ENCODE measurements around the gene SLC35B3.
"Not testable (repeated sequence)": the region's sequence is repeated elsewhere in the genome, so short reads cannot be mapped to it uniquely, and the experiment has no call there.

SLC35B3 gene

DNA sequence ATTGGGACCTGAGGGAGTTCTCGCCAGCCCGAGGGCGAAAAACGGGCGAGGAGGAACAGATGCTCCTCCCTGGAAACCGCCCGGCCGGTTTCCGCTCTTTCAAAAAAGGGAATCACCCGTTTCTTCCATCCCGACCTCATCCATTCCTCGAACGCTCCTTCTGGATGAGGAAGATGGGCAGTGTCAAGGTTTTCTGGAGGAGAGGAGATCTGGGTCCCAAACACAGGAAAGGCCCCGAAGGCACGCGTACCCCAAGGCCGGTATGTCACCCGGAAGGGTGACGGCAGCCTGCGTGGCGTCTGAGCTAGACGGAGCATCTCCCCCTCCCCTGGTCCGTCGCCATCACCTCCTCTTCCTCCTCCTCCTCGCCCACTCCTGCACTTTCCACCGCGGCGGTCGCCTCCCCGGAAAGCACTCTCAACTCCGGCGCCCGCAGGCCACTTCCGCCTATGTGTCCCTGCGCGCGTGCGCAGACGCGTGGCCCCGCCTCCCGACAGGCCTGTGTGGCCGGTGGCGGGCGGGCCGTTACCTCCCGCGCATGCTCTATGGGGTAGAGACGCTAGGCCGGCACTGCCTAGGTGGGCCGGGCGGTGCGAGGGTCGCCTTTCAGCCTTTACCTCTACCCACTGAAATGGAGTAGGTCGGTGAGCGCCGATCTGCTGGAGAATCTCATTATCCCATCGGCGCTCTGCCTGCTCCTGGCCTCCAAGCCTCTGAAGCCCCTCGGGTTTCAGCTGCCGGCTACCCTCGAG lies at the start of gene SLC35B3:
Gene SLC35B3 (minus strand): TSS at position 453 of the 752 bp plus-strand sequence.
- Histone ChIP-seq H3K4me3 (ENCODE audit: low read depth in 1 of 2, low read length in 2 of 2) (peak within 1 kb of the TSS; percentile 94 to 99), H3K4me1 (ENCODE audit: control insufficient read depth in 1 of 2, insufficient read depth in 2 of 2, low read length in 2 of 2) (peaks cover 19 to 20% of the 10 kb centered on the region in 2 donors), H3K27me3 (ENCODE audit: control insufficient read depth in 1 of 2, insufficient read depth in 2 of 2, low read length in 2 of 2) (no peaks in the 10 kb centered on the region), H3K36me3 (ENCODE audit: control insufficient read depth in 1 of 2, insufficient read depth in 2 of 2, low read length in 2 of 2) (no peaks in the 10 kb centered on the region), H3K9me3 (ENCODE audit: control insufficient read depth in 1 of 2, low read length in 2 of 2) (no peaks in the 10 kb centered on the region), H3K9ac (ENCODE audit: low read depth in 1 of 2, low read length in 2 of 2) (peak within 1 kb of the TSS; percentile 95 to 99), H3K27ac (ENCODE audit: low read depth, low read length) (peak within 1 kb of the TSS; percentile 88)

DNA sequence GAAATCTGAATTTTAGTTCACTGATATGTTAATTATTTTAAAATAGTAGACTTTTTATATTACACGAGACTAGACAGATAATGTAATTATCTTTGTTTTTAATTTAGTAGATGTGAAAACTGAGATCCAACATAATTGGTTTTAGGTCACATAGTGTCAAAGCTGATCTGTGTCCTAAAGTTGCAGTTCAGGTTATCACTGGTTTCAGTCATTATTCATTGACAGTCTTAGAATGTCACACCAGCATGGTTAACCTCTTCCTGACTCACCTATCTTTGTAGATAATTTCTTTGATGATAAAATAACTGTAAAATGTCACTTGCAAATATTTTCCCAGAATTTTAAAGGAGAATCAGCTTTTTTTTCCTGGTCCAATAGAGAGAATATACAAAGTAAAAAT lies 48.3 kb upstream of the SLC35B3 start:
- H3K4me1 ChIP-seq (ENCODE audit: control insufficient read depth in 1 of 2, insufficient read depth in 2 of 2, low read length in 2 of 2), result no peaks in the 10 kb centered on the region
- no peaks in the 10 kb centered on the region for H3K9me3 ChIP-seq (ENCODE audit: control insufficient read depth in 1 of 2, low read length in 2 of 2)
- H3K9ac ChIP-seq (ENCODE audit: low read depth in 1 of 2, low read length in 2 of 2), result no peak overlapping the region
- H3K36me3 ChIP-seq (ENCODE audit: control insufficient read depth in 1 of 2, insufficient read depth in 2 of 2, low read length in 2 of 2), result no peaks in the 10 kb centered on the region
- H3K4me3 ChIP-seq (ENCODE audit: low read depth in 1 of 2, low read length in 2 of 2), result no peak overlapping the region
- no peaks in the 10 kb centered on the region for H3K27me3 ChIP-seq (ENCODE audit: control insufficient read depth in 1 of 2, insufficient read depth in 2 of 2, low read length in 2 of 2)
- no peak overlapping the region for H3K27ac ChIP-seq (ENCODE audit: low read depth, low read length)

DNA sequence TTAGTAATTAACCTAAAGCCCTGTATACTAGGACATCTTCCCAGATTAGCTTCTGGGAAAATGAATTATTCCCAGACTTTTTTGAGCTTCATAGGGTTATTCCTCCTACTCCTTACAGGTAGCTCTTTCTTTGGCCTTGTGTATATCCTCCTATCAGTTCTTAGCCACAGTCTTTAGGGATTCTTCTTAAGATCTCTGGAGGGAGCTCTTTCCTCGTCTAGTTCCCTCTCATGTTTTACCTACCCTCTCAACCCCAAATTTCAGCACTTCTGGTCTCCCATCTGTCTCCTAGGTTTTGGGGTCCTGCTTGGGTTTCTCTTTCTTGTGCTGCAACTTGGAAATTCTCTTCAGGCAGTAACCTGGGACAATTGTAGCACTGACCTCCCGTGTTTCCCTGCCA lies 46.4 kb upstream of the SLC35B3 start:
- no peaks in the 10 kb centered on the region for H3K4me1 ChIP-seq (ENCODE audit: control insufficient read depth in 1 of 2, insufficient read depth in 2 of 2, low read length in 2 of 2)
- H3K9me3 ChIP-seq (ENCODE audit: control insufficient read depth in 1 of 2, low read length in 2 of 2), result no peaks in the 10 kb centered on the region
- H3K4me3 ChIP-seq (ENCODE audit: low read depth in 1 of 2, low read length in 2 of 2), result no peak overlapping the region
- no peak overlapping the region for H3K27ac ChIP-seq (ENCODE audit: low read depth, low read length)
- no peak overlapping the region for H3K9ac ChIP-seq (ENCODE audit: low read depth in 1 of 2, low read length in 2 of 2)
- no peaks in the 10 kb centered on the region for H3K36me3 ChIP-seq (ENCODE audit: control insufficient read depth in 1 of 2, insufficient read depth in 2 of 2, low read length in 2 of 2)
- no peaks in the 10 kb centered on the region for H3K27me3 ChIP-seq (ENCODE audit: control insufficient read depth in 1 of 2, insufficient read depth in 2 of 2, low read length in 2 of 2)

DNA sequence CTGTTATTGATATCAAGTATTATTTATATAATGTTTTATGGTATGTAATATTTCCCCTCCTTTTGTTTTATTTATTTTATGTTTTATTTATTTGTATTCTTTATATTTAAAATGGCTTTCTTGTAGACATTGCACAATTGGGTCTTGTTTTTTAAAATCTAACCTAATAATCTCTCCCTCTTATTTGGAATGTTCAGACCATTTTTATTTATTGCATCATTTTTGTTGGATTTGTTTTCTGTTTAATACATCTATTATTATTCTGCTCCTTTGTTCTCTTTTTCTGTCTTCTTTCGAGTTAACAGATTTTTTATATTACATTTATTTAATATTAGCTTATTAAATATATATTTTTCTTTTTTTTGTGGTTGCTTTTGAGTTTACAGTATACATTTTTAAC lies 43.1 kb upstream of the SLC35B3 start:
- Histone ChIP-seq H3K27me3 (ENCODE audit: control insufficient read depth in 1 of 2, insufficient read depth in 2 of 2, low read length in 2 of 2) (no peaks in the 10 kb centered on the region), H3K27ac (ENCODE audit: low read depth, low read length) (no peak overlapping the region), H3K9me3 (ENCODE audit: control insufficient read depth in 1 of 2, low read length in 2 of 2) (no peaks in the 10 kb centered on the region), H3K9ac (ENCODE audit: low read depth in 1 of 2, low read length in 2 of 2) (no peak overlapping the region), H3K36me3 (ENCODE audit: control insufficient read depth in 1 of 2, insufficient read depth in 2 of 2, low read length in 2 of 2) (no peaks in the 10 kb centered on the region), H3K4me1 (ENCODE audit: control insufficient read depth in 1 of 2, insufficient read depth in 2 of 2, low read length in 2 of 2) (no peaks in the 10 kb centered on the region), H3K4me3 (ENCODE audit: low read depth in 1 of 2, low read length in 2 of 2) (no peak overlapping the region)

DNA sequence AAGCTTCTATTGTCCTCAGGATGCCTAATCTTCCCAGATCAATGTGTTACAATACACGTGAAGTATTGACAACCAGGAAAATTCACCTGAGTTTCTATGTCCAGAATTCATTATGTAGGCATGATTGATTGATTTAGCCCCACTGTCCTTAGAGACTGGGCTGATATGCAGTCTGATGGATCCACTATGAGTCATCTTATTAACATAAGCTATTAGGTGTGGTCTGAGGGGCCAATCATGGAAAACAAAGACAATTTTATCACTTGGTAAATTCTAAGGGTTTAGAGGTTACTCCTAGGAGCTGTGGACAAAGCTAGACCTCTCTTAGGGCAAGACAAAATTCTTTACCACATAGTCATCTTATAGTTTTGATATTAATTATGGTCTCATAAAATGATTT lies 41.3 kb upstream of the SLC35B3 start:
- no peak overlapping the region for H3K9ac ChIP-seq (ENCODE audit: low read depth in 1 of 2, low read length in 2 of 2)
- H3K4me3 ChIP-seq (ENCODE audit: low read depth in 1 of 2, low read length in 2 of 2), result no peak overlapping the region
- H3K27me3 ChIP-seq (ENCODE audit: control insufficient read depth in 1 of 2, insufficient read depth in 2 of 2, low read length in 2 of 2), result no peaks in the 10 kb centered on the region
- H3K9me3 ChIP-seq (ENCODE audit: control insufficient read depth in 1 of 2, low read length in 2 of 2), result no peaks in the 10 kb centered on the region
- no peaks in the 10 kb centered on the region for H3K36me3 ChIP-seq (ENCODE audit: control insufficient read depth in 1 of 2, insufficient read depth in 2 of 2, low read length in 2 of 2)
- H3K4me1 ChIP-seq (ENCODE audit: control insufficient read depth in 1 of 2, insufficient read depth in 2 of 2, low read length in 2 of 2), result no peaks in the 10 kb centered on the region
- no peak overlapping the region for H3K27ac ChIP-seq (ENCODE audit: low read depth, low read length)

DNA sequence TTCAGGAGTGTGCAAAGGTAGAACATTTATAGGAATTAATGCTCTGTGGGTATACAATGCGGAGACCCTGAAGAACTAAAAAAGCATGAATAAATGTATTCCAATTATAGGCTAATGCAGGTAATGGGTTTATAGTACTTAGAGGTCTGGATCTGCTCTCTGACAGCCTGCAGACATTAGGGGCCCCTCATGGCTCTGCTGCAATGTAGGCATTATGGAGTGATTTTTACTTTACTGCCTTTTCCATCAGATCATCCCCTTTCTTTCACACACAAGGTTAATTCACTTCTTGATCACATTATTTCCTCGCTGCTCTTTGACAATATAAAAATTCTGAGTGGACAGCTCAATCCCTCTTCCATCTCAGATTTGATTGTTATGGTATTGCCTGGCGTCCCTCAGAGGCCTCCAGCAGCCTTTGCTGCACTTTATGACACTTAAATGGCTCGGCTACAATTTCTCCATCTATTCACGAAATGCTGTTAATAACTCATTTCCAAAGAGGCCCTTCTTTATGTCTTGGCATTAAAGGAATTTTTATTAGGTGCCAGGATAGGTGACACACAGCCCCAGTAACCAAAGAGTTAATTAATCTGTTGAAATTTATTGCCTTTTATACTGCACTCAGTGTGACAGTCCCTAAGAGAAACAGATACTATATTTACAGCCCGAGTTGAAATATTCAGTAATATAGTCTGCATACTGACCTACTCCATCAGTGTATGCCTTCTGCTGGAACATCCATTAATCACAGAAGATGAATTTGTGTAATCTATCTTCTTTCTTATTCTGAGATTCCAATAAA lies 33.4 kb upstream of the SLC35B3 start:
- no peaks in the 10 kb centered on the region for H3K4me1 ChIP-seq (ENCODE audit: control insufficient read depth in 1 of 2, insufficient read depth in 2 of 2, low read length in 2 of 2)
- no peaks in the 10 kb centered on the region for H3K36me3 ChIP-seq (ENCODE audit: control insufficient read depth in 1 of 2, insufficient read depth in 2 of 2, low read length in 2 of 2)
- no peak overlapping the region for H3K4me3 ChIP-seq (ENCODE audit: low read depth in 1 of 2, low read length in 2 of 2)
- H3K9ac ChIP-seq (ENCODE audit: low read depth in 1 of 2, low read length in 2 of 2), result no peak overlapping the region
- H3K9me3 ChIP-seq (ENCODE audit: control insufficient read depth in 1 of 2, low read length in 2 of 2), result no peaks in the 10 kb centered on the region
- H3K27ac ChIP-seq (ENCODE audit: low read depth, low read length), result no peak overlapping the region
- no peaks in the 10 kb centered on the region for H3K27me3 ChIP-seq (ENCODE audit: control insufficient read depth in 1 of 2, insufficient read depth in 2 of 2, low read length in 2 of 2)

GRCh38 chr6:8462694-8463093 lies 27.3 kb upstream of the SLC35B3 start:
- Histone ChIP-seq H3K27ac (ENCODE audit: low read depth, low read length) (no peak overlapping the region), H3K4me3 (ENCODE audit: low read depth in 1 of 2, low read length in 2 of 2) (no peak overlapping the region), H3K9ac (ENCODE audit: low read depth in 1 of 2, low read length in 2 of 2) (no peak overlapping the region), H3K4me1 (ENCODE audit: control insufficient read depth in 1 of 2, insufficient read depth in 2 of 2, low read length in 2 of 2) (no peaks in the 10 kb centered on the region), H3K36me3 (ENCODE audit: control insufficient read depth in 1 of 2, insufficient read depth in 2 of 2, low read length in 2 of 2) (no peaks in the 10 kb centered on the region), H3K9me3 (ENCODE audit: control insufficient read depth in 1 of 2, low read length in 2 of 2) (no peaks in the 10 kb centered on the region), H3K27me3 (ENCODE audit: control insufficient read depth in 1 of 2, insufficient read depth in 2 of 2, low read length in 2 of 2) (no peaks in the 10 kb centered on the region)

DNA sequence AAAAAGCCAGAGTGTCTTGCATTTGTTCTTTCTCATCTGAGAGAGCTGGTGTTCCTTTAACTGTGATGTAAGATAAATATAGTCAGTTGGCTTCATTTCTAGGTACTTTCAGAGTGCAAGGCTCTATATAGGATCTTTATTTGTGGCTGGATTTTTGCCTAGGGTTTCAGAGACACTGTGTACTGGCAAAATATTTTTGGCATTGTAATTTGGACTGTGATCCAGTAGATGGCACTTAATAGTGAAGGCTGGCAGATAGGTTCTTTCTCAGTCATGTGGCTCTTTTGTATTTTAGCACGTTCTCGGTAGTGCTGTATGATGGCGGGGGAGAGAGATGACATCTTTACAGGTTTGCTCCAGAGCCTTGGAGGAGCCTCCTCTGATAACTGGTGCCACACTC lies 26.8 kb upstream of the SLC35B3 start:
- no peaks in the 10 kb centered on the region for H3K36me3 ChIP-seq (ENCODE audit: control insufficient read depth in 1 of 2, insufficient read depth in 2 of 2, low read length in 2 of 2)
- H3K4me3 ChIP-seq (ENCODE audit: low read depth in 1 of 2, low read length in 2 of 2), result no peak overlapping the region
- H3K9ac ChIP-seq (ENCODE audit: low read depth in 1 of 2, low read length in 2 of 2), result no peak overlapping the region
- no peak overlapping the region for H3K27ac ChIP-seq (ENCODE audit: low read depth, low read length)
- no peaks in the 10 kb centered on the region for H3K4me1 ChIP-seq (ENCODE audit: control insufficient read depth in 1 of 2, insufficient read depth in 2 of 2, low read length in 2 of 2)
- no peaks in the 10 kb centered on the region for H3K9me3 ChIP-seq (ENCODE audit: control insufficient read depth in 1 of 2, low read length in 2 of 2)
- H3K27me3 ChIP-seq (ENCODE audit: control insufficient read depth in 1 of 2, insufficient read depth in 2 of 2, low read length in 2 of 2), result no peaks in the 10 kb centered on the region

GRCh38 chr6:8446391-8446790 lies 11.0 kb upstream of the SLC35B3 start:
- Histone ChIP-seq H3K9ac (ENCODE audit: low read depth in 1 of 2, low read length in 2 of 2) (no peak overlapping the region), H3K36me3 (ENCODE audit: control insufficient read depth in 1 of 2, insufficient read depth in 2 of 2, low read length in 2 of 2) (no peaks in the 10 kb centered on the region)

GRCh38 chr6:8445930-8446329 lies 10.6 kb upstream of the SLC35B3 start:
- H3K9ac ChIP-seq (ENCODE audit: low read depth in 1 of 2, low read length in 2 of 2); H3K4me3 ChIP-seq (ENCODE audit: low read depth in 1 of 2, low read length in 2 of 2); H3K4me1 ChIP-seq (ENCODE audit: control insufficient read depth in 1 of 2, insufficient read depth in 2 of 2, low read length in 2 of 2); H3K9me3 ChIP-seq (ENCODE audit: control insufficient read depth in 1 of 2, low read length in 2 of 2); H3K27ac ChIP-seq (ENCODE audit: low read depth, low read length); H3K27me3 ChIP-seq (ENCODE audit: control insufficient read depth in 1 of 2, insufficient read depth in 2 of 2, low read length in 2 of 2); H3K36me3 ChIP-seq (ENCODE audit: control insufficient read depth in 1 of 2, insufficient read depth in 2 of 2, low read length in 2 of 2): not testable (repeated sequence)

More at GRCh38 chr6:8446391-8446790, 11.0 kb upstream of the SLC35B3 start:
- Histone ChIP-seq H3K4me3 (ENCODE audit: low read depth in 1 of 2, low read length in 2 of 2) (no peak overlapping the region), H3K27me3 (ENCODE audit: control insufficient read depth in 1 of 2, insufficient read depth in 2 of 2, low read length in 2 of 2) (no peaks in the 10 kb centered on the region), H3K27ac (ENCODE audit: low read depth, low read length) (no peak overlapping the region), H3K4me1 (ENCODE audit: control insufficient read depth in 1 of 2, insufficient read depth in 2 of 2, low read length in 2 of 2) (no peaks in the 10 kb centered on the region), H3K9me3 (ENCODE audit: control insufficient read depth in 1 of 2, low read length in 2 of 2) (no peaks in the 10 kb centered on the region)

All from duodenal mucosa (tissue), 2 donors.